Gastrocnemius medialis (tissue), 4 donors: ENCODE results near the gene CARF. TPM values are rescaled to one million over a fixed set of nuclear protein-coding genes. Genes with fewer than 3 reads are reported as not detected.
"Not testable (repeated sequence)": the region's sequence is repeated elsewhere in the genome, so short reads cannot be mapped to it uniquely, and the experiment has no call there.

Source experiments
- ATAC-seq, 2 donors: fragments of 150-250 bp; one replicate each; pipeline ENCODE4 v1.9.1; 2016
- DNase-seq, 2 donors: peaks; one replicate each; pipeline ENCODE4 v3.0.0-alpha.2; 2019
- H3K27ac ChIP-seq, 4 donors: fragments of 200-600 bp; sonication (generic); 1 replicate in 1 of 4; 2 replicates in 3 of 4; pipeline ENCODE4 v1.5.1; 2016 to 2018; ENCODE audit warnings: mild to moderate bottlenecking in 2 of 4, moderate library complexity in 1 of 4
- H3K27me3 ChIP-seq, 3 donors: fragments of 200-600 bp; sonication (generic) in 2 of 3; 1 replicate in 1 of 3; 2 replicates in 2 of 3; pipeline versions ENCODE4 v1.5.1 to v1.6.0; 2016 to 2019; ENCODE audit warnings: mild to moderate bottlenecking in 1 of 3, moderate library complexity in 1 of 3
- H3K36me3 ChIP-seq, 2 donors: fragments of 200-600 bp; sonication (generic) in 1 of 2; one replicate each; pipeline ENCODE4 v1.5.1; 2017 to 2018
- H3K4me1 ChIP-seq, 2 donors: fragments of 200-600 bp; sonication (generic) in 1 of 2; one replicate each; pipeline ENCODE4 v1.5.1; 2016 to 2017; ENCODE audit warnings: mild to moderate bottlenecking in 2 of 2
- H3K4me3 ChIP-seq, 4 donors: fragments of 200-600 bp; sonication (generic) in 3 of 4; 1 replicate in 1 of 4; 2 replicates in 3 of 4; pipeline ENCODE4 v1.5.1; 2016 to 2019; ENCODE audit warnings: mild to moderate bottlenecking in 2 of 4
- H3K9me3 ChIP-seq, 3 donors: fragments of 200-600 bp; sonication (generic) in 2 of 3; 1 replicate in 1 of 3; 2 replicates in 2 of 3; pipeline ENCODE4 v1.5.1; 2016 to 2019
- POLR2A ChIP-seq, 2 donors: fragments of 450-650 bp; IDR thresholded peaks; one replicate each; pipeline ENCODE4 v1.6.1; 2017; ENCODE audit warnings: antibody characterized with exemption in 2 of 2, mild to moderate bottlenecking in 2 of 2, moderate library complexity in 2 of 2
- in situ Hi-C, 4 donors: fragments of 200-750 bp; cut with MboI; loops; one replicate each; pipeline versions ENCODE4 v1.15.0 to v1.8.0; 2017; ENCODE audit warnings: low sequenced_read_pairs in 4 of 4
- intact Hi-C: fragments of 100-400 bp; cut with DNase I; formaldehyde crosslinking; loops from one replicate; pipeline ENCODE4 v1.15.1; 2023; ENCODE audit warnings: low total_unique reads
- total RNA-seq, 4 donors: library from RNA; depleted of rRNA; stranded (reverse); fragments of >200 nt; gene quantifications; one replicate each; pipeline versions ENCODE4 v1.1.0 to v1.2.3, GENCODE V29; 2016
- TF ChIP-seq, protein P1 (sequence below), 5 experiments: fragments of 450-650 bp in 3 of 5; fragments of 200-600 bp in 2 of 5; sonication (generic) in 2 of 5; IDR thresholded peaks in 4 of 5; conservative IDR thresholded peaks in 1 of 5; 1 replicate in 4 of 5; 2 replicates in 1 of 5; pipeline ENCODE4 v1.5.1; 2016 to 2019; ENCODE audit warnings: antibody characterized with exemption in 5 of 5, mild to moderate bottlenecking in 3 of 5, moderate library complexity in 3 of 5

Gene CARF
- total RNA-seq, 4 donors from 2014 or later, result 2.2 to 12.2 (median 4.0) TPM

DNA sequence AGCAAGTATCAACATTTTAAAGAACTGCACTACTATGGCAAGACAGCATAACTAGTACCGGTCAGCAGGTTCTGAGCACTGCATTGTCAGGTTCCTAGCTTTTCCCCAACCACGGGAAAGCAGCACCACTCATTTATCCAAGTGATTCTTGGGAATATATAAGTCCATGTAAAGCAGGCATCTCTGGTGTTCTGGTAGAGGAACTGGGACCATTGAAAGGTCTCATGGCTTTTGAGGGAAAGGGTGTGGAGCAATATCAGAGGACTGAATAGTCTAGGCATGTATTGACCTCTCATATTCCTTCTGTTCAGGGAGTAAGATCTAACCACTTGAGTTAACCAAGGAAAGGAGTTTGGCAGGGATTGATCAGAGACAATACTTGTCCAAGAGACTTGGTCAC is 34.4 kb upstream of the CARF start:
- no peak overlapping the region for H3K4me3 ChIP-seq
- no peaks in the 10 kb centered on the region for H3K27me3 ChIP-seq
- intact Hi-C loops, result loop anchor here (10.0 kb wide), 1 partner anchor 73 kb away; no protein-coding TSS in a partner anchor
- TF ChIP-seq, protein P1, sequence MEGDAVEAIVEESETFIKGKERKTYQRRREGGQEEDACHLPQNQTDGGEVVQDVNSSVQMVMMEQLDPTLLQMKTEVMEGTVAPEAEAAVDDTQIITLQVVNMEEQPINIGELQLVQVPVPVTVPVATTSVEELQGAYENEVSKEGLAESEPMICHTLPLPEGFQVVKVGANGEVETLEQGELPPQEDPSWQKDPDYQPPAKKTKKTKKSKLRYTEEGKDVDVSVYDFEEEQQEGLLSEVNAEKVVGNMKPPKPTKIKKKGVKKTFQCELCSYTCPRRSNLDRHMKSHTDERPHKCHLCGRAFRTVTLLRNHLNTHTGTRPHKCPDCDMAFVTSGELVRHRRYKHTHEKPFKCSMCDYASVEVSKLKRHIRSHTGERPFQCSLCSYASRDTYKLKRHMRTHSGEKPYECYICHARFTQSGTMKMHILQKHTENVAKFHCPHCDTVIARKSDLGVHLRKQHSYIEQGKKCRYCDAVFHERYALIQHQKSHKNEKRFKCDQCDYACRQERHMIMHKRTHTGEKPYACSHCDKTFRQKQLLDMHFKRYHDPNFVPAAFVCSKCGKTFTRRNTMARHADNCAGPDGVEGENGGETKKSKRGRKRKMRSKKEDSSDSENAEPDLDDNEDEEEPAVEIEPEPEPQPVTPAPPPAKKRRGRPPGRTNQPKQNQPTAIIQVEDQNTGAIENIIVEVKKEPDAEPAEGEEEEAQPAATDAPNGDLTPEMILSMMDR (IDR thresholded peaks at IDR 0.05 in 4 of 5, conservative IDR thresholded peaks at IDR 0.05 in 1 of 5), result no peak
- no peak for TF ChIP-seq POLR2A (IDR thresholded peaks at IDR 0.05)
- H3K9me3 ChIP-seq, result no peaks in the 10 kb centered on the region
- ATAC-seq (no peak), DNase-seq (no peak)
- H3K27ac ChIP-seq, result no peak overlapping the region
- peaks cover 0 to 26% of the 10 kb centered on the region in 2 donors for H3K36me3 ChIP-seq
- H3K4me1 ChIP-seq, result no peaks in the 10 kb centered on the region
- in situ Hi-C loops, result loop anchor here in 1 of 4 donors (25.0 kb wide), 1 partner anchor 290 kb away; no protein-coding TSS in a partner anchor

DNA sequence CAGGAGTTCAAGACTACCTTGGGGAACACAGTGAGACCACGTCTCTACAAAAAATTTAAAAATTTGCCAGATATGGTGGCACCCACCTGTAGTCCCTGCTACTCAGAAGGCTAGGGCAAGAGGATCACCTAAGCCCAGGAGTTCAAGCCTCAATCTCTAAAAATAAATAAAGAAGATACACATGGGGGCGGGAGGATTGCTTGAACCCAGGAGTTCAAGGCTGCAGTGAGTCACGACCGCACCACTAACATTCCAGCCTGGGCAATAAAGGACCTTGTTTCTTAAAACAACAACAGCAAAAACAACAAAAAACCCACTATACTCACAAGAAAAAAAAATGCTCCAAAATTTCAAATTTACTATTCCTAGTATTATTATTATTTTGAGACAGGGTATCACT is 30.5 kb upstream of the CARF start:
- in situ Hi-C loops, result loop anchor here in 1 of 4 donors (25.0 kb wide), 1 partner anchor 294 kb away; no protein-coding TSS in a partner anchor

DNA sequence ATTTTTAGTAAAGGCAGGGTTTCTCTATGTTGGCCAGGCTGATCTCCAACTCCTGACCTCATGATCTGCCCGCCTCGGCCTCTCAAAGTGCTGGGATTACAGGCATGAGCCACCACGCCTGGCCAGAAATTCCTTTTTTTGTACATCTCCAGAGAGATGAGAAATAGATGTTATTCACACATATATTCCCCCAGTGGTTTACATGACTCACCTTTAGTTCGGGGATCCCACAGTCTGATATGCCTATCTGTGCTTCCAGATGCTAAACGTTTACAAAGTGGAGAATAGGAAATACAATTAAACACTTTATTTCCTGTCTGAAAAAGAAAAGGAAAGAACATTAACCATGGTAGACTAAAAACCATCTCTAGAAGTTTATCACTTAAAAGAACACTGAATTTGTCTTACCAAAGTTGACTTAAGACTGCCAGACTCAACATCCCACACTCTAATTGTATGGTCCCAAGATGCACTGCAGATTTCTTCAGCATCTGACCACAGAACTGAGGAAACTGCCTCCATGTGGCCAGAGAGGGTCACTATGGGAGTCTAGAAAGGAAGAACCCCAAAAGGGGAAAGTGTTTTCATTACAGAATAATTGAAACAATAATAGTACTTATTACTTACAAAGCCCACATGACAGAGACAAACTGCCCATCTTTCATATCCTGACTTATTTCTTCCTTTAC is 27.9 kb upstream of the CARF start:
- in situ Hi-C loops, result loop anchor here in 1 of 4 donors (25.0 kb wide), 1 partner anchor 297 kb away; no protein-coding TSS in a partner anchor
- H3K36me3 ChIP-seq, result peaks cover 0 to 56% of the 10 kb centered on the region in 2 donors
- H3K4me1 ChIP-seq, result no peaks in the 10 kb centered on the region
- no peaks in the 10 kb centered on the region for H3K9me3 ChIP-seq
- H3K4me3 ChIP-seq, result no peak overlapping the region
- intact Hi-C loops, result no loop called here
- H3K27me3 ChIP-seq, result no peaks in the 10 kb centered on the region
- ATAC-seq (no peak), DNase-seq (no peak)
- H3K27ac ChIP-seq, result no peak overlapping the region
- TF ChIP-seq, protein P1 (IDR thresholded peaks at IDR 0.05 in 4 of 5, conservative IDR thresholded peaks at IDR 0.05 in 1 of 5), result no peak
- TF ChIP-seq POLR2A (IDR thresholded peaks at IDR 0.05), result no peak

More for the DNA sequence above, 30.5 kb upstream of the CARF start:
- TF ChIP-seq POLR2A (IDR thresholded peaks at IDR 0.05), result no peak
- TF ChIP-seq, protein P1 (IDR thresholded peaks at IDR 0.05 in 4 of 5, conservative IDR thresholded peaks at IDR 0.05 in 1 of 5), result no peak
- Histone ChIP-seq H3K4me3 (no peak overlapping the region), H3K27me3 (no peaks in the 10 kb centered on the region), H3K9me3 (no peaks in the 10 kb centered on the region), H3K36me3 (peaks cover 0 to 42% of the 10 kb centered on the region in 2 donors), H3K27ac (no peak overlapping the region), H3K4me1 (no peaks in the 10 kb centered on the region)
- ATAC-seq (no peak), DNase-seq (no peak)
- intact Hi-C loops, result no loop called here

DNA sequence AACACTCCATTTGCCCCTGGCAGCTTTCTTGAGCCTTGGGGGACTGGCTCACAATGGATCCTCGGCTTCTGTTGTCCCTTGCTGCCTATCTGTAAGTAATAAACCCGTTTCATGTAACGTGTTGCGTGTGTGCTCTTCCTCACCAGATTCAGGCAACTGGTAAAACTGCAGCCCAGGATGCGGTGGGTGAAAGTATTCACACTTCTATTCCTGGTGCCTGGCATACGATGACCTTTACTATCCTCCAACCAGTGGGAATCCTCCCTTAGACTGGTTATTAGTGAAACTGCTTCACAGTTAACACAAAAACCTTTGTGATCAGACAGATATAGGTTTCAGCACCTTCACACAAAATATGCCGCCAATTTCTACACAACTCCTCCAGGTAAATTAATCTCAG is 26.9 kb upstream of the CARF start:
- H3K27ac ChIP-seq, result peak overlapping the region in 2 of 4 donors; percentile 1 to 39

DNA sequence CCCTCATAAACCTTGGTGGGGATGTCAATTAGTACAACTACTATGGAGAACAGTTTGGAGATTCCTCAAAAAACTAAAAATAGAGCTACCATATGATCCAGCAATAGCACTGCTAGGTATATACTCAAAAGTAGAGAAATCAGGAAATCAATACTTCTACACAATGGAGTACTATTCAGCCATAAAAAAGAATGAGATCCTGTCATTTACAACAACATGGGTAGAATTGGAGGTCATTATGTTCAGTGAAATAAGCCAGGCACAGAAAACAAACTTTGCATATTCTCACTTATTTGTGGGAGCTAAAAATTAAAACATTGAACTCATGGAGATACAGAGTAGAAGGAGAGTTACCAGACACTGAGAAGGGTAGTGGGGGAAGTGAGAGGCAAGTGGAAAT is 6.6 kb upstream of the CARF start:
- intact Hi-C loops, ATAC-seq, H3K27me3 ChIP-seq, H3K4me3 ChIP-seq, H3K9me3 ChIP-seq, in situ Hi-C loops, DNase-seq, H3K27ac ChIP-seq: not testable (repeated sequence)
- Histone ChIP-seq H3K4me1 (peaks cover 9 to 12% of the 10 kb centered on the region in 2 donors), H3K36me3 (peaks cover 0 to 28% of the 10 kb centered on the region in 2 donors)

More for the DNA sequence above, 26.9 kb upstream of the CARF start:
- H3K27me3 ChIP-seq, result no peaks in the 10 kb centered on the region
- H3K36me3 ChIP-seq, result peaks cover 0 to 57% of the 10 kb centered on the region in 2 donors
- no peaks in the 10 kb centered on the region for H3K4me1 ChIP-seq
- in situ Hi-C loops (loop anchor here in 1 of 4 donors (25.0 kb wide), 1 partner anchor 298 kb away; no protein-coding TSS in a partner anchor), intact Hi-C loops (no loop called here)
- no peak overlapping the region for H3K4me3 ChIP-seq
- no peak for DNase-seq
- TF ChIP-seq POLR2A (IDR thresholded peaks at IDR 0.05), result no peak
- TF ChIP-seq, protein P1 (IDR thresholded peaks at IDR 0.05 in 4 of 5, conservative IDR thresholded peaks at IDR 0.05 in 1 of 5), result no peak
- ATAC-seq, result no peak
- H3K9me3 ChIP-seq, result no peaks in the 10 kb centered on the region
